NCI-H524 (cell line): ENCODE measurements around the gene NANP.
"Not testable (repeated sequence)": the region's sequence is repeated elsewhere in the genome, so short reads cannot be mapped to it uniquely, and the experiment has no call there.

ENCODE experiments used
- DNase-seq, 2 experiments: peaks; one replicate each; lab custom pipeline; 2025; lab: John Stamatoyannopoulos, UW

Gene NANP

GRCh38 chr20:25606094-25606695 is 17.6 kb downstream of the NANP start:
- DNase-seq, result no peak

- no peak for DNase-seq
Observed at GRCh38 chr20:25605148-25605547, 18.7 kb downstream of the NANP start.

- DNase-seq, result no peak
Observed at GRCh38 chr20:25604611-25605010, 19.2 kb downstream of the NANP start.

GRCh38 chr20:25602914-25603309 is 20.9 kb downstream of the NANP start:
- not testable (repeated sequence) for DNase-seq

- DNase-seq, result not testable (repeated sequence)
Observed at GRCh38 chr20:25602191-25602913, 21.5 kb downstream of the NANP start.

- DNase-seq, result no peak
Observed at GRCh38 chr20:25601659-25602058, 22.2 kb downstream of the NANP start.

- no peak for DNase-seq
Observed at GRCh38 chr20:25600632-25601031, 23.2 kb downstream of the NANP start.

GRCh38 chr20:25592135-25592852 is 31.5 kb downstream of the NANP start:
- no peak for DNase-seq

- DNase-seq, result not testable (repeated sequence)
Observed at GRCh38 chr20:25590778-25591177, 33.0 kb downstream of the NANP start.

- DNase-seq, result no peak
Observed at GRCh38 chr20:25588491-25588890, 35.3 kb downstream of the NANP start.

GRCh38 chr20:25587536-25587935 is 36.3 kb downstream of the NANP start:
- no peak for DNase-seq

- no peak for DNase-seq
Observed at GRCh38 chr20:25586877-25587276, 36.9 kb downstream of the NANP start.

GRCh38 chr20:25584905-25585704 is 38.7 kb downstream of the NANP start, which contains the start of gene NINL:
Gene NINL, minus strand, starts transcription at chr20:25585531. Its CDS starts 58,944 bp downstream, at chr20:25526587.
- DNase-seq, result peak; percentile 33 to 68

GRCh38 chr20:25583607-25584006 is 40.2 kb downstream of the NANP start:
- not testable (repeated sequence) for DNase-seq

- no peak for DNase-seq
Observed at GRCh38 chr20:25580711-25581110, 43.1 kb downstream of the NANP start.

- peak; percentile 87 to 96 for DNase-seq
Observed at GRCh38 chr20:25579081-25579770, 44.6 kb downstream of the NANP start.

GRCh38 chr20:25576783-25577530 is 46.9 kb downstream of the NANP start:
- no peak for DNase-seq

GRCh38 chr20:25574411-25574810 is 49.4 kb downstream of the NANP start:
- DNase-seq, result peak in 1 of 2 experiments; percentile 57

- DNase-seq, result no peak
Observed at GRCh38 chr20:25573288-25574251, 50.2 kb downstream of the NANP start.

- DNase-seq, result no peak
Observed at GRCh38 chr20:25571817-25572216, 52.0 kb downstream of the NANP start.
